HCT116 (cell line): Measurements from ENCODE around the gene G6PD. TPM values are rescaled to one million over a fixed set of nuclear protein-coding genes. Genes with fewer than 3 reads are reported as not detected.

Experiments
- ATAC-seq: fragments of 200-7000 bp; cut with Tn5 transposase; 2 replicates; pipeline ENCODE4 v1.9.1; 2020; ENCODE audit warnings: mild to moderate bottlenecking, moderate library complexity
- BruUV-seq: library from RNA; stranded (reverse); fragments of 400-500 nt; replicated peaks from 2 replicates; lab custom pipeline; 2021; lab: Mats Ljungman, UMichigan
- CTCF ChIA-PET: fragments of 300-600 bp; sonication (Branson Sonifier 250); formaldehyde crosslinking; loops from one replicate; lab custom pipeline; 2021; ENCODE audit warnings: antibody characterized with exemption; lab: Charles Lee
- POLR2A ChIA-PET: fragments of 300-600, 350-600 bp; sonication (Branson Sonifier 250); formaldehyde crosslinking; loops from one replicate; lab custom pipeline; 2021; ENCODE audit warnings: antibody characterized with exemption; lab: Charles Lee
- RAD21 ChIA-PET, 2 experiments: fragments of 300-600 bp; sonication (Branson Sonifier 250); formaldehyde crosslinking; loops; one replicate each; lab custom pipeline; 2023; ENCODE audit warnings: low total read pairs in 2 of 2; ENCODE audit not compliant: uncharacterized antibody in 2 of 2, unreplicated experiment in 2 of 2, low non-redundant PET in 1 of 2; lab: Charles Lee
- DNase-seq: peaks from one replicate; pipeline ENCODE4 v3.0.0-alpha.2; 2010; ENCODE audit warnings: low read depth, low spot score
- H2AFZ ChIP-seq: fragments of 200-600 bp; shearing (Covaris generic), sonication (generic); 2 replicates; pipeline ENCODE4 v1.6.1; 2017; ENCODE audit warnings: low read depth, mixed run types, mixed read lengths, antibody characterized with exemption, low read length; ENCODE audit not compliant: poor library complexity, severe bottlenecking
- H3K27ac ChIP-seq: 2 replicates; pipeline ENCODE4 v1.5.1; 2012; ENCODE audit warnings: low read depth, low read length
- H3K27me3 ChIP-seq: fragments of 200-600 bp; sonication (generic); 2 replicates; pipeline ENCODE4 v1.6.1; 2016; ENCODE audit warnings: mixed run types, low read length, mixed read lengths; ENCODE audit not compliant: insufficient read depth
- H3K36me3 ChIP-seq, 2 experiments: fragments of 200-500 bp in 1 of 2; fragments of 200-600 bp in 1 of 2; sonication (Bioruptor generic) in 1 of 2; sonication (generic) in 1 of 2; 2 replicates each; pipeline versions ENCODE4 v1.5.1 to v1.6.1; 2014 to 2016; ENCODE audit warnings: low read length in 2 of 2, inconsistent platforms in 1 of 2, mixed read lengths in 1 of 2, mixed run types in 1 of 2; ENCODE audit not compliant: insufficient read depth in 2 of 2, control insufficient read depth in 1 of 2
- H3K4me1 ChIP-seq, 2 experiments: fragments of 200-600 bp in 1 of 2; sonication (generic) in 1 of 2; 2 replicates each; pipeline versions ENCODE4 v1.5.1 to v1.6.1; 2012 to 2017; ENCODE audit warnings: low read length in 2 of 2, inconsistent platforms in 1 of 2, mild to moderate bottlenecking in 1 of 2, mixed read lengths in 1 of 2, mixed run types in 1 of 2, moderate library complexity in 1 of 2; ENCODE audit not compliant: insufficient read depth in 2 of 2, control insufficient read depth in 1 of 2
- H3K4me2 ChIP-seq: fragments of 200-600 bp; sonication (generic); 2 replicates; pipeline ENCODE4 v1.6.1; 2017; ENCODE audit warnings: mixed run types, low read length, mixed read lengths
- H3K4me3 ChIP-seq, 2 experiments: fragments of 200-600 bp in 1 of 2; sonication (generic) in 1 of 2; replicated peaks in 1 of 2; 2 replicates each; pipeline ENCODE4 v1.5.1; 2011 to 2016; ENCODE audit warnings: low read length in 2 of 2, control low read depth in 1 of 2, low read depth in 1 of 2, mild to moderate bottlenecking in 1 of 2, mixed read lengths in 1 of 2, mixed run types in 1 of 2
- H3K79me2 ChIP-seq: fragments of 200-600 bp; sonication (generic); 2 replicates; pipeline ENCODE4 v1.6.1; 2017; ENCODE audit warnings: mild to moderate bottlenecking, mixed run types, low read length, moderate library complexity, mixed read lengths; ENCODE audit not compliant: insufficient read depth
- H3K9ac ChIP-seq: fragments of 200-600 bp; sonication (generic); 2 replicates; pipeline ENCODE4 v1.6.1; 2016; ENCODE audit warnings: low read length, mixed read lengths
- H3K9me2 ChIP-seq: fragments of 200-600 bp; sonication (generic), shearing (Covaris generic); 2 replicates; pipeline ENCODE4 v1.6.1; 2017; ENCODE audit warnings: mixed run types, mild to moderate bottlenecking, moderate library complexity; ENCODE audit not compliant: insufficient read depth
- H3K9me3 ChIP-seq, 2 experiments: fragments of 200-500 bp in 1 of 2; fragments of 200-600 bp in 1 of 2; sonication (Bioruptor generic) in 1 of 2; sonication (generic) in 1 of 2; 2 replicates each; pipeline ENCODE4 v1.6.1; 2014 to 2017; ENCODE audit warnings: low read length in 2 of 2, mixed read lengths in 2 of 2, inconsistent platforms in 1 of 2, low read depth in 1 of 2, mild to moderate bottlenecking in 1 of 2, mixed run types in 1 of 2, moderate library complexity in 1 of 2; ENCODE audit not compliant: control insufficient read depth in 1 of 2, insufficient read depth in 1 of 2
- H4K20me1 ChIP-seq: fragments of 200-600 bp; sonication (generic), shearing (Covaris generic); 2 replicates; pipeline ENCODE4 v1.6.1; 2017; ENCODE audit warnings: mixed run types, mild to moderate bottlenecking, moderate library complexity; ENCODE audit not compliant: insufficient read depth
- ATF3 ChIP-seq: IDR thresholded peaks from 2 replicates; pipeline ENCODE4 v1.6.1; 2012
- CBX3 ChIP-seq: IDR thresholded peaks from 2 replicates; pipeline ENCODE4 v1.6.1; 2012; ENCODE audit warnings: low read depth
- CEBPB ChIP-seq: IDR thresholded peaks from 2 replicates; pipeline ENCODE4 v1.6.1; 2012; ENCODE audit warnings: low read depth
- EGR1 ChIP-seq: IDR thresholded peaks from 2 replicates; pipeline ENCODE4 v1.6.1; 2012; ENCODE audit warnings: low read depth
- FOSL1 ChIP-seq: IDR thresholded peaks from 2 replicates; pipeline ENCODE4 v1.6.1; 2012; ENCODE audit warnings: low read depth
- RAD21 ChIP-seq: IDR thresholded peaks from 2 replicates; pipeline ENCODE4 v1.6.1; 2012; ENCODE audit warnings: low read depth, mild to moderate bottlenecking
- SIN3A ChIP-seq: IDR thresholded peaks from 2 replicates; pipeline ENCODE4 v1.6.1; 2012; ENCODE audit warnings: low read depth
- ZBTB33 ChIP-seq: IDR thresholded peaks from 2 replicates; pipeline ENCODE4 v1.6.1; 2011; ENCODE audit warnings: mild to moderate bottlenecking, low read length, moderate library complexity; ENCODE audit not compliant: insufficient replicate concordance; ENCODE audit errors: extremely low read depth
- ZNF274 ChIP-seq: fragments of 200-500 bp; sonication (Bioruptor generic); IDR thresholded peaks from 2 replicates; pipeline ENCODE4 v1.6.1; 2014; ENCODE audit warnings: mild to moderate bottlenecking, low read depth, low read length, inconsistent platforms
- intact Hi-C: fragments of 100-400 bp; cut with micrococcal nuclease; formaldehyde crosslinking; loops from 2 replicates; pipeline ENCODE4 v1.10.0; 2022
- total RNA-seq: library from RNA; stranded (reverse); gene quantifications from one replicate; pipeline ENCODE4 v1.2.1, GENCODE V29; 2021; ENCODE audit not compliant: unreplicated experiment

The G6PD gene
- total RNA-seq, 1 experiment from 2014 or later: 109 TPM

GRCh38 chrX:154490021-154490413 is 56.6 kb downstream of the G6PD start:
- ChIA-PET POLR2A (interaction anchor here (0.9 to 1.8 kb wide), 7 partner anchors 9 to 119 kb away, joined by 3 to 12 read pairs (median 4); partner anchors contain the start of genes PLXNA3 and RPL10), RAD21 (no interaction called here), CTCF (interaction anchor here (2.4 kb wide), 1 partner anchor 117 kb away, joined by 6 read pairs; no protein-coding TSS in a partner anchor)
- TSS peak; percentile 81 for BruUV-seq
- Histone ChIP-seq H3K9ac (peak overlapping the region; percentile 74), H3K4me3 (peak overlapping the region; percentile 61 to 68), H3K4me2 (peak overlapping the region; percentile 83), H3K27me3 (no peaks in the 10 kb centered on the region), H3K9me2 (no peaks in the 10 kb centered on the region), H3K36me3 (peaks cover 0 to 4% of the 10 kb centered on the region in 2 experiments; a peak in 1 of 4 replicates), H3K79me2 (peaks cover 12% of the 10 kb centered on the region), H3K4me1 (peaks cover 4 to 27% of the 10 kb centered on the region in 2 experiments; a peak in 2 of 4 replicates), H4K20me1 (no peaks in the 10 kb centered on the region), H3K9me3 (no peaks in the 10 kb centered on the region), H2AFZ (no peak overlapping the region), H3K27ac (peak overlapping the region; percentile 68)
- ATAC-seq: peak; percentile 18
- DNase-seq: no peak
- intact Hi-C loops: no loop called here
- TF ChIP-seq RAD21: no peak
- no peak for TF ChIP-seq ZBTB33
- TF ChIP-seq CEBPB: no peak
- no peak for TF ChIP-seq EGR1
- no peak for TF ChIP-seq SIN3A
- no peak for TF ChIP-seq CBX3
- no peak for TF ChIP-seq ATF3
- TF ChIP-seq ZNF274: no peak
- no peak for TF ChIP-seq FOSL1
- TF ChIP-seq, all 23 proteins: peak for 0
